Smooth muscle cell (in vitro differentiated cells): ENCODE results near the gene CCT5. TPM values are rescaled to one million over a fixed set of nuclear protein-coding genes. Genes with fewer than 3 reads are reported as not detected.

Source experiments
- DNase-seq: peaks from one replicate; lab custom pipeline; 2025; ENCODE audit not compliant: unreplicated experiment; lab: John Stamatoyannopoulos, UW
- H2AFZ ChIP-seq: fragments of 200-600 bp; sonication (generic); 2 replicates; pipeline ENCODE4 v1.6.0; 2016; ENCODE audit warnings: antibody characterized with exemption, low read depth, mild to moderate bottlenecking
- H3F3A ChIP-seq: fragments of 200-600 bp; sonication (generic); 2 replicates; pipeline ENCODE4 v1.6.0; 2017; ENCODE audit warnings: antibody characterized with exemption, low read depth
- H3K27ac ChIP-seq: fragments of 200-600 bp; sonication (generic); 2 replicates; pipeline ENCODE4 v1.5.1; 2016; ENCODE audit warnings: low read depth, mild to moderate bottlenecking
- H3K27me3 ChIP-seq: fragments of 200-600 bp; sonication (generic); 2 replicates; pipeline ENCODE4 v1.6.1; 2016; ENCODE audit warnings: low read depth, mild to moderate bottlenecking
- H3K36me3 ChIP-seq: fragments of 200-600 bp; sonication (generic); 2 replicates; pipeline ENCODE4 v1.5.1; 2016; ENCODE audit warnings: low read depth
- H3K4me1 ChIP-seq: fragments of 200-600 bp; sonication (generic); 2 replicates; pipeline ENCODE4 v1.5.1; 2016; ENCODE audit warnings: low read depth
- H3K4me2 ChIP-seq: fragments of 200-600 bp; sonication (generic); 2 replicates; pipeline ENCODE4 v1.6.0; 2016; ENCODE audit warnings: mild to moderate bottlenecking
- H3K4me3 ChIP-seq: fragments of 200-600 bp; sonication (generic); 2 replicates; pipeline ENCODE4 v1.5.1; 2016; ENCODE audit warnings: mild to moderate bottlenecking
- H3K79me2 ChIP-seq: fragments of 200-600 bp; sonication (generic); 2 replicates; pipeline ENCODE4 v1.6.0; 2016; ENCODE audit warnings: low read depth, mild to moderate bottlenecking
- H3K9ac ChIP-seq: fragments of 200-600 bp; sonication (generic); 2 replicates; pipeline ENCODE4 v1.6.0; 2016; ENCODE audit warnings: low read depth
- H3K9me3 ChIP-seq: fragments of 200-600 bp; sonication (generic); replicated peaks from 2 replicates; pipeline ENCODE4 v1.5.1; 2016; ENCODE audit warnings: low read depth
- H4K20me1 ChIP-seq: fragments of 200-600 bp; sonication (generic); 2 replicates; pipeline ENCODE4 v1.6.0; 2016; ENCODE audit warnings: low read depth
- WGBS: methylation state at CpG from one replicate; pipeline ENCODE4 v1.1.7; 2016; ENCODE audit warnings: low lambda C conversion rate; 5-methylcytosine and 5-hydroxymethylcytosine counted together
- polyA plus RNA-seq: library from polyadenylated mRNA; unstranded; fragments of >200 nt; fragmentation: Nextera tagmentation; extraction: Ambion mirVana; gene quantifications from 2 replicates; pipeline ENCODE4 v1.2.1, GENCODE V29; 2016
- total RNA-seq: library from RNA; depleted of rRNA; stranded (reverse); fragments of >200 nt; gene quantifications from 2 replicates; pipeline ENCODE4 v1.2.3, GENCODE V29; 2014
- TF ChIP-seq, protein P1 (sequence below): fragments of 200-600 bp; sonication (generic); IDR thresholded peaks from 2 replicates; pipeline ENCODE4 v1.5.1; 2017; ENCODE audit warnings: borderline replicate concordance, mild to moderate bottlenecking, antibody characterized with exemption; ENCODE audit not compliant: insufficient read depth, poor library complexity, severe bottlenecking

The CCT5 gene
- total and polyA plus RNA-seq, 2 experiments from 2014 or later: 146 to 198 TPM

DNA sequence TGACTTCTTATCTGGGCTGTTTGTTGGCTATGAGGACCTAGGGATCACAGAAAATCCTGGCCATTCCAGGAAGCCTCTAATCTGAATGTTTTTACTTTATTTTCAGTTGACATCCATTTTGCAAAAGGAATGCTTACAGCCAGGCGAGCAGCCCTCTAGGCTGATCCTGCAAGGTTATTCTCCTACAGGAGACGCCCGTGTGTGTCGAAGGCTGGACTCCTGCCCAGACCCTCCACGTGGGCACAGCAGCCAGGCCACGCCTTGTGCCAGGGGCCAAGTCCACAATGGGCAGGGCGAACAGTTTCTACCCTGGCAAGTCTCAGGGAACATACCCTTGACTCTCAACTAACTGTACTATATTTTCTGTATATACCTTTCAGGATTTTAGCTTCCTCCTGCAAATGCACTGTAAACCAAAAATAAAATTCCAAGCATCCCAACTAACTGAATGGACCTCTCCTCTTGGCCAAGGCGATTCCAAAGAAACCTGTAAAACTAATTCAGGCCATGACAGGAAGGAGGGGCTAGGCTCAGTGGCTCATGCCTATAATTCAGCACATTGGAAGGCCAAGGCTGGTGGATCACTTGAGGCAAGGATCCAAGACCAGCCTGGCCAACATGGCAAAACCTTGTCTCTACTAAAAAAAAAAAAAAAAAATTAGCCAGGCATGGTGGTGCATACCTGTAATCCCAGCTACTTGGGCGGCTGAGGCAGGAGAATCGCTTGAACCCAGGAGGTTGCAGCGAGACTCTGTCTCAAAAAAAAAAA is 51.9 kb downstream of the CCT5 start:
- Histone ChIP-seq H3K4me3 (no peak overlapping the region), H3K4me2 (no peak overlapping the region), H3K27me3 (no peaks in the 10 kb centered on the region), H3K9ac (no peak overlapping the region), H2AFZ (no peak overlapping the region), H3K79me2 (no peaks in the 10 kb centered on the region), H3K36me3 (no peaks in the 10 kb centered on the region), H3F3A (no peaks in the 10 kb centered on the region), H4K20me1 (no peaks in the 10 kb centered on the region), H3K4me1 (no peaks in the 10 kb centered on the region), H3K9me3 (no peaks in the 10 kb centered on the region), H3K27ac (no peak overlapping the region)
- no peak for DNase-seq
- WGBS: 91% methylated on average over 11 of the region's 11 CpGs
- TF ChIP-seq, protein P1, sequence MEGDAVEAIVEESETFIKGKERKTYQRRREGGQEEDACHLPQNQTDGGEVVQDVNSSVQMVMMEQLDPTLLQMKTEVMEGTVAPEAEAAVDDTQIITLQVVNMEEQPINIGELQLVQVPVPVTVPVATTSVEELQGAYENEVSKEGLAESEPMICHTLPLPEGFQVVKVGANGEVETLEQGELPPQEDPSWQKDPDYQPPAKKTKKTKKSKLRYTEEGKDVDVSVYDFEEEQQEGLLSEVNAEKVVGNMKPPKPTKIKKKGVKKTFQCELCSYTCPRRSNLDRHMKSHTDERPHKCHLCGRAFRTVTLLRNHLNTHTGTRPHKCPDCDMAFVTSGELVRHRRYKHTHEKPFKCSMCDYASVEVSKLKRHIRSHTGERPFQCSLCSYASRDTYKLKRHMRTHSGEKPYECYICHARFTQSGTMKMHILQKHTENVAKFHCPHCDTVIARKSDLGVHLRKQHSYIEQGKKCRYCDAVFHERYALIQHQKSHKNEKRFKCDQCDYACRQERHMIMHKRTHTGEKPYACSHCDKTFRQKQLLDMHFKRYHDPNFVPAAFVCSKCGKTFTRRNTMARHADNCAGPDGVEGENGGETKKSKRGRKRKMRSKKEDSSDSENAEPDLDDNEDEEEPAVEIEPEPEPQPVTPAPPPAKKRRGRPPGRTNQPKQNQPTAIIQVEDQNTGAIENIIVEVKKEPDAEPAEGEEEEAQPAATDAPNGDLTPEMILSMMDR: no peak

DNA sequence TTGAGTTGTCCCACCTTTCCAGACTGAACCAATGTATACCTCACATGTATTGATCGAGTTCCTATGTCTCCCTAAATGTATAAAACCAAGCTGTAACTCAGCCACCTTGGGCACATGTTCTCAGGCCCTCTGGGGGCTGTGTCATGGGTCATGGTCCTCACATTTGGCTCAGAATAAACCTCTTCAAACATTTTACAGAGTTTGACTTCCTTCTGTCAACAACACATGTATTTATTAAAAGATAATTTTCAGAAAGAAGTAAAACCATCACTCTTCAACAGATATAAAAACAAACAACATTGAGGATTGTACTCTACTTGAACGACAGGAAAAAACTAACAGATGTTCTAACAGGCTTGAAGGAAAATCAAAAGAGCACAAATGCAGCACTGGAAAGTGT is 53.1 kb downstream of the CCT5 start:
- Histone ChIP-seq H3F3A (no peaks in the 10 kb centered on the region), H3K4me2 (no peak overlapping the region), H3K9ac (no peak overlapping the region), H3K9me3 (no peaks in the 10 kb centered on the region), H3K4me3 (no peak overlapping the region), H3K27ac (no peak overlapping the region), H3K36me3 (no peaks in the 10 kb centered on the region), H3K79me2 (no peaks in the 10 kb centered on the region), H3K27me3 (no peaks in the 10 kb centered on the region), H2AFZ (no peak overlapping the region), H4K20me1 (no peaks in the 10 kb centered on the region), H3K4me1 (no peaks in the 10 kb centered on the region)
- no peak for DNase-seq
- 96% methylated on average over 2 of the region's 2 CpGs for WGBS
- TF ChIP-seq, protein P1: no peak

DNA sequence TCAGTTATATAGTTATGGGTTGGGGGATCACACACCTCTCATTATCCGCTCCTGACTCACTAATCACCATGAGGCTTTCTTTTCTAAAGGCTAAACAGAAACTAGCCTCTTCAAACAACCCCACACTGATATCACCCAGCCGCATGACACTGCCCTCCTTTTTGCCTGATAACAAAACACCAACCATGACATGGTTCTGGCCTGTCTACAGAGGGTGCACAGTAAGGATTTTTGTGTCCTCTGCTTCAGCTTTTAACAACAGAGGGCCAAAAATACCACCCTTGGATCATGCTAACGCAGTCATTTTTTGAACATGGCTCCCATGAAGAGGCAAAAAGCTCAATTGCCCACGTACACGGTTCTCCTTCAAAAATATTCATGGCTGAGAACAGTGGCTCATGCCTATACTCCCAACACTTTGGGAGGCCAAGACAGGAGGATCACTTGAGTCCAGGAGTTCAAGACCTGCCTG is 53.7 kb downstream of the CCT5 start:
- H3K27ac ChIP-seq: no peak overlapping the region
- no peaks in the 10 kb centered on the region for H3K79me2 ChIP-seq
- no peaks in the 10 kb centered on the region for H3K4me1 ChIP-seq
- no peaks in the 10 kb centered on the region for H3K27me3 ChIP-seq
- H3K36me3 ChIP-seq: no peaks in the 10 kb centered on the region
- no peak overlapping the region for H3K9ac ChIP-seq
- no peaks in the 10 kb centered on the region for H3K9me3 ChIP-seq
- no peak for DNase-seq
- 75% methylated on average over 5 of the region's 5 CpGs for WGBS
- H3K4me3 ChIP-seq: no peak overlapping the region
- H3F3A ChIP-seq: no peaks in the 10 kb centered on the region
- TF ChIP-seq, protein P1: no peak
- no peaks in the 10 kb centered on the region for H4K20me1 ChIP-seq
- H2AFZ ChIP-seq: no peak overlapping the region
- no peak overlapping the region for H3K4me2 ChIP-seq

DNA sequence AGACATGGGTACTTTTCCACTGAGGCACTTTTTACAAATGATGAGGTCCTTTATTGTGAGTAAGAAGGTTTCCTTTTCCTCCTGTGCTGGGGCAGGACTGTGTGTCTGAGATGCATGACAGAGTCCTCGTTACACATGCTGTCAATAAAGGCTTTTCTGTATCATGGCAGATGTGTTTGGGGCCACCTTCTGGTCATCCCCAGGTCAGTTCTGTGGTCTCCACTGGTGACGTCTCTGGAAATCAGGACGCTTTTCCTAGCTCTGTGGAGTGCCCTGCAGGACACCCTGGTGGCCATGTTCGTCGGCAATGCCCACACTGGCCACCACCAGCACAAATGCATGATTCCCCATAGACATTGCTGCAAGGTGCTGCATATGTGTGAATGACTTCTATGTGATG is 54.9 kb downstream of the CCT5 start:
- 88% methylated on average over 5 of the region's 5 CpGs for WGBS
- DNase-seq: no peak
- TF ChIP-seq, protein P1: no peak
- Histone ChIP-seq H3K9ac (no peak overlapping the region), H3K9me3 (no peaks in the 10 kb centered on the region), H3K4me2 (no peak overlapping the region), H3K79me2 (no peaks in the 10 kb centered on the region), H3K36me3 (no peaks in the 10 kb centered on the region), H3F3A (peaks cover under 1% of the 10 kb centered on the region), H3K27ac (no peak overlapping the region), H3K27me3 (no peaks in the 10 kb centered on the region), H3K4me1 (no peaks in the 10 kb centered on the region), H2AFZ (no peak overlapping the region), H3K4me3 (no peak overlapping the region), H4K20me1 (no peaks in the 10 kb centered on the region)
